ENCODE results near the gene BRINP3.

BRINP3 gene

GRCh38 chr1:190476806-190477205 lies 858 bp downstream of the BRINP3 start:
- Histone ChIP-seq H3K9me3 (ENCODE audit: control insufficient read depth, insufficient read depth, low read length) (no peaks in the 10 kb centered on the region), H3K4me1 (ENCODE audit: control insufficient read depth, insufficient read depth, low read length) (peaks cover 20% of the 10 kb centered on the region), H3K9ac (ENCODE audit: low read depth, low read length) (no peak overlapping the region), H3K36me3 (ENCODE audit: control insufficient read depth, insufficient read depth, low read length) (no peaks in the 10 kb centered on the region), H3K27me3 (ENCODE audit: control insufficient read depth, insufficient read depth, low read length) (peaks cover 53% of the 10 kb centered on the region), H3K4me3 (ENCODE audit: low read depth, low read length) (peak overlapping the region; percentile 9)

- Histone ChIP-seq H3K9me3 (ENCODE audit: control insufficient read depth, insufficient read depth, low read length) (no peaks in the 10 kb centered on the region), H3K27me3 (ENCODE audit: control insufficient read depth, insufficient read depth, low read length) (peaks cover 53% of the 10 kb centered on the region), H3K4me1 (ENCODE audit: control insufficient read depth, insufficient read depth, low read length) (peaks cover 20% of the 10 kb centered on the region), H3K9ac (ENCODE audit: low read depth, low read length) (no peak overlapping the region), H3K4me3 (ENCODE audit: low read depth, low read length) (peak overlapping the region; percentile 70), H3K36me3 (ENCODE audit: control insufficient read depth, insufficient read depth, low read length) (no peaks in the 10 kb centered on the region)
Observed at GRCh38 chr1:190476321-190476720, 1.3 kb downstream of the BRINP3 start.

- H3K9me3 ChIP-seq (ENCODE audit: control insufficient read depth, insufficient read depth, low read length), result no peaks in the 10 kb centered on the region
- H3K36me3 ChIP-seq (ENCODE audit: control insufficient read depth, insufficient read depth, low read length), result no peaks in the 10 kb centered on the region
- H3K4me3 ChIP-seq (ENCODE audit: low read depth, low read length), result peak overlapping the region; percentile 70
- H3K4me1 ChIP-seq (ENCODE audit: control insufficient read depth, insufficient read depth, low read length), result peaks cover 20% of the 10 kb centered on the region
- H3K9ac ChIP-seq (ENCODE audit: low read depth, low read length), result no peak overlapping the region
- peaks cover 53% of the 10 kb centered on the region for H3K27me3 ChIP-seq (ENCODE audit: control insufficient read depth, insufficient read depth, low read length)
Observed at GRCh38 chr1:190475421-190476141, 2.1 kb downstream of the BRINP3 start.

GRCh38 chr1:190474650-190475211 lies 2.9 kb downstream of the BRINP3 start:
- H3K27me3 ChIP-seq (ENCODE audit: control insufficient read depth, insufficient read depth, low read length), result peaks cover 53% of the 10 kb centered on the region
- H3K9ac ChIP-seq (ENCODE audit: low read depth, low read length), result no peak overlapping the region
- peaks cover 17% of the 10 kb centered on the region for H3K4me1 ChIP-seq (ENCODE audit: control insufficient read depth, insufficient read depth, low read length)
- H3K4me3 ChIP-seq (ENCODE audit: low read depth, low read length), result peak overlapping the region; percentile 70
- H3K36me3 ChIP-seq (ENCODE audit: control insufficient read depth, insufficient read depth, low read length), result no peaks in the 10 kb centered on the region
- H3K9me3 ChIP-seq (ENCODE audit: control insufficient read depth, insufficient read depth, low read length), result no peaks in the 10 kb centered on the region

- H3K9me3 ChIP-seq (ENCODE audit: control insufficient read depth, insufficient read depth, low read length), result no peaks in the 10 kb centered on the region
- H3K4me3 ChIP-seq (ENCODE audit: low read depth, low read length), result no peak overlapping the region
- H3K4me1 ChIP-seq (ENCODE audit: control insufficient read depth, insufficient read depth, low read length), result peaks cover 15% of the 10 kb centered on the region
- no peaks in the 10 kb centered on the region for H3K36me3 ChIP-seq (ENCODE audit: control insufficient read depth, insufficient read depth, low read length)
- H3K9ac ChIP-seq (ENCODE audit: low read depth, low read length), result no peak overlapping the region
- H3K27me3 ChIP-seq (ENCODE audit: control insufficient read depth, insufficient read depth, low read length), result peaks cover 53% of the 10 kb centered on the region
Observed at GRCh38 chr1:190474010-190474409, 3.7 kb downstream of the BRINP3 start.

GRCh38 chr1:190472494-190472893 lies 5.2 kb downstream of the BRINP3 start:
- no peak overlapping the region for H3K9ac ChIP-seq (ENCODE audit: low read depth, low read length)
- no peaks in the 10 kb centered on the region for H3K36me3 ChIP-seq (ENCODE audit: control insufficient read depth, insufficient read depth, low read length)
- no peaks in the 10 kb centered on the region for H3K9me3 ChIP-seq (ENCODE audit: control insufficient read depth, insufficient read depth, low read length)
- H3K4me1 ChIP-seq (ENCODE audit: control insufficient read depth, insufficient read depth, low read length), result peaks cover 12% of the 10 kb centered on the region
- peaks cover 48% of the 10 kb centered on the region for H3K27me3 ChIP-seq (ENCODE audit: control insufficient read depth, insufficient read depth, low read length)
- no peak overlapping the region for H3K4me3 ChIP-seq (ENCODE audit: low read depth, low read length)

GRCh38 chr1:190472042-190472441 lies 5.6 kb downstream of the BRINP3 start:
- peaks cover 8% of the 10 kb centered on the region for H3K4me1 ChIP-seq (ENCODE audit: control insufficient read depth, insufficient read depth, low read length)
- peaks cover 44% of the 10 kb centered on the region for H3K27me3 ChIP-seq (ENCODE audit: control insufficient read depth, insufficient read depth, low read length)
- no peak overlapping the region for H3K4me3 ChIP-seq (ENCODE audit: low read depth, low read length)

GRCh38 chr1:190464690-190465089 lies 13.0 kb downstream of the BRINP3 start:
- Histone ChIP-seq H3K4me3 (ENCODE audit: low read depth, low read length) (no peak overlapping the region), H3K27me3 (ENCODE audit: control insufficient read depth, insufficient read depth, low read length) (no peaks in the 10 kb centered on the region), H3K4me1 (ENCODE audit: control insufficient read depth, insufficient read depth, low read length) (no peaks in the 10 kb centered on the region), H3K9me3 (ENCODE audit: control insufficient read depth, insufficient read depth, low read length) (no peaks in the 10 kb centered on the region), H3K36me3 (ENCODE audit: control insufficient read depth, insufficient read depth, low read length) (no peaks in the 10 kb centered on the region), H3K9ac (ENCODE audit: low read depth, low read length) (no peak overlapping the region)

More at GRCh38 chr1:190472042-190472441, 5.6 kb downstream of the BRINP3 start:
- Histone ChIP-seq H3K9me3 (ENCODE audit: control insufficient read depth, insufficient read depth, low read length) (no peaks in the 10 kb centered on the region), H3K9ac (ENCODE audit: low read depth, low read length) (no peak overlapping the region), H3K36me3 (ENCODE audit: control insufficient read depth, insufficient read depth, low read length) (no peaks in the 10 kb centered on the region)

GRCh38 chr1:190456129-190456528 lies 21.5 kb downstream of the BRINP3 start:
- Histone ChIP-seq H3K4me1 (ENCODE audit: control insufficient read depth, insufficient read depth, low read length) (no peaks in the 10 kb centered on the region), H3K4me3 (ENCODE audit: low read depth, low read length) (no peak overlapping the region), H3K36me3 (ENCODE audit: control insufficient read depth, insufficient read depth, low read length) (no peaks in the 10 kb centered on the region), H3K9me3 (ENCODE audit: control insufficient read depth, insufficient read depth, low read length) (no peaks in the 10 kb centered on the region), H3K9ac (ENCODE audit: low read depth, low read length) (no peak overlapping the region), H3K27me3 (ENCODE audit: control insufficient read depth, insufficient read depth, low read length) (no peaks in the 10 kb centered on the region)

GRCh38 chr1:190455631-190456030 lies 22.0 kb downstream of the BRINP3 start:
- no peaks in the 10 kb centered on the region for H3K9me3 ChIP-seq (ENCODE audit: control insufficient read depth, insufficient read depth, low read length)
- H3K4me1 ChIP-seq (ENCODE audit: control insufficient read depth, insufficient read depth, low read length), result no peaks in the 10 kb centered on the region
- no peak overlapping the region for H3K4me3 ChIP-seq (ENCODE audit: low read depth, low read length)
- H3K9ac ChIP-seq (ENCODE audit: low read depth, low read length), result no peak overlapping the region
- H3K27me3 ChIP-seq (ENCODE audit: control insufficient read depth, insufficient read depth, low read length), result no peaks in the 10 kb centered on the region
- H3K36me3 ChIP-seq (ENCODE audit: control insufficient read depth, insufficient read depth, low read length), result no peaks in the 10 kb centered on the region

- no peak overlapping the region for H3K9ac ChIP-seq (ENCODE audit: low read depth, low read length)
- no peaks in the 10 kb centered on the region for H3K36me3 ChIP-seq (ENCODE audit: control insufficient read depth, insufficient read depth, low read length)
- H3K9me3 ChIP-seq (ENCODE audit: control insufficient read depth, insufficient read depth, low read length), result no peaks in the 10 kb centered on the region
- no peak overlapping the region for H3K4me3 ChIP-seq (ENCODE audit: low read depth, low read length)
- H3K27me3 ChIP-seq (ENCODE audit: control insufficient read depth, insufficient read depth, low read length), result no peaks in the 10 kb centered on the region
- H3K4me1 ChIP-seq (ENCODE audit: control insufficient read depth, insufficient read depth, low read length), result no peaks in the 10 kb centered on the region
Observed at GRCh38 chr1:190453550-190453949, 24.1 kb downstream of the BRINP3 start.

GRCh38 chr1:190452272-190452848 lies 25.3 kb downstream of the BRINP3 start:
- no peak overlapping the region for H3K4me3 ChIP-seq (ENCODE audit: low read depth, low read length)
- H3K4me1 ChIP-seq (ENCODE audit: control insufficient read depth, insufficient read depth, low read length), result no peaks in the 10 kb centered on the region
- no peak overlapping the region for H3K9ac ChIP-seq (ENCODE audit: low read depth, low read length)
- H3K27me3 ChIP-seq (ENCODE audit: control insufficient read depth, insufficient read depth, low read length), result no peaks in the 10 kb centered on the region
- no peaks in the 10 kb centered on the region for H3K36me3 ChIP-seq (ENCODE audit: control insufficient read depth, insufficient read depth, low read length)
- H3K9me3 ChIP-seq (ENCODE audit: control insufficient read depth, insufficient read depth, low read length), result no peaks in the 10 kb centered on the region
